Lung (tissue), 12 donors: Measurements from ENCODE around the gene EMX1. TPM values are rescaled to one million over a fixed set of nuclear protein-coding genes. Genes with fewer than 3 reads are reported as not detected.
A peak's percentile ranks its signal among the peaks of the same experiment; 100 is the strongest.

Experiments used
- ATAC-seq: fragments of 200-7000 bp; cut with Tn5 transposase; one replicate; pipeline ENCODE4 v1.9.1; 2020; ENCODE audit warnings: moderate number of reproducible peaks; ENCODE audit not compliant: insufficient read depth, low FRiP score
- DNase-seq, 3 donors: peaks; one replicate each; pipeline ENCODE4 v3.0.0-alpha.2; 2013 to 2017
- H3K27ac ChIP-seq, 2 donors: one replicate each; pipeline ENCODE4 v1.5.1; 2013; ENCODE audit warnings: mild to moderate bottlenecking in 2 of 2, moderate library complexity in 2 of 2, control low read depth in 1 of 2, inconsistent platforms in 1 of 2, low read depth in 1 of 2, low read length in 1 of 2
- H3K27me3 ChIP-seq, 3 donors: one replicate each; pipeline ENCODE4 v1.5.1; 2013; ENCODE audit warnings: low read length in 2 of 3; ENCODE audit not compliant: control insufficient read depth in 3 of 3, insufficient read depth in 3 of 3
- H3K36me3 ChIP-seq, 4 donors: one replicate each; pipeline ENCODE4 v1.5.1; 2013; ENCODE audit warnings: low read length in 4 of 4, mild to moderate bottlenecking in 1 of 4, moderate library complexity in 1 of 4; ENCODE audit not compliant: control insufficient read depth in 4 of 4, insufficient read depth in 4 of 4
- H3K4me1 ChIP-seq, 5 donors: one replicate each; pipeline ENCODE4 v1.5.1; 2013; ENCODE audit warnings: low read length in 5 of 5, mild to moderate bottlenecking in 2 of 5, moderate library complexity in 1 of 5; ENCODE audit not compliant: control insufficient read depth in 5 of 5, insufficient read depth in 5 of 5
- H3K4me3 ChIP-seq: one replicate; pipeline ENCODE4 v1.5.1; 2013; ENCODE audit warnings: mild to moderate bottlenecking, control low read depth, moderate library complexity
- H3K9ac ChIP-seq, 2 donors: one replicate each; pipeline ENCODE4 v1.5.1; 2013; ENCODE audit warnings: low read length in 2 of 2, control low read depth in 1 of 2; ENCODE audit not compliant: insufficient read depth in 1 of 2
- H3K9me3 ChIP-seq, 4 donors: one replicate each; pipeline ENCODE4 v1.5.1; 2013; ENCODE audit warnings: low read length in 3 of 4, mild to moderate bottlenecking in 1 of 4, moderate library complexity in 1 of 4; ENCODE audit not compliant: control insufficient read depth in 4 of 4, insufficient read depth in 3 of 4
- WGBS, 2 donors: extraction: QIAGEN DNeasy Blood & Tissue Kit; methylation state at CpG; one replicate each; pipeline ENCODE4 v1.1.7; 2013; 5-methylcytosine and 5-hydroxymethylcytosine counted together
- polyA plus RNA-seq, 2 donors: library from polyadenylated mRNA; stranded (reverse); fragments of 200-250 nt; gene quantifications; one replicate each; pipeline ENCODE4 v1.2.1, GENCODE V29; 2013
- total RNA-seq, 2 donors: library from RNA; depleted of rRNA in 1 of 2; stranded (reverse); fragments of >200 nt in 1 of 2; gene quantifications; one replicate each; pipeline ENCODE4 v1.2.1, GENCODE V29; 2014 to 2021
- TF ChIP-seq, protein P1 (sequence below): IDR thresholded peaks from 2 replicates; pipeline ENCODE4 v1.5.1; 2012; ENCODE audit warnings: mild to moderate bottlenecking; ENCODE audit errors: control extremely low read depth, extremely low read depth
- donor health status: control.
- donor health status: control.
- donor health status: Bipolar disorder and iron deficiency.
- donor health status: healthy.
- donor health status: DM: yes; HTN: yes; CAD: no.

EMX1 gene
- total and polyA plus RNA-seq, 4 donors, result 0.02 to 0.12 TPM; not detected in 2

DNA sequence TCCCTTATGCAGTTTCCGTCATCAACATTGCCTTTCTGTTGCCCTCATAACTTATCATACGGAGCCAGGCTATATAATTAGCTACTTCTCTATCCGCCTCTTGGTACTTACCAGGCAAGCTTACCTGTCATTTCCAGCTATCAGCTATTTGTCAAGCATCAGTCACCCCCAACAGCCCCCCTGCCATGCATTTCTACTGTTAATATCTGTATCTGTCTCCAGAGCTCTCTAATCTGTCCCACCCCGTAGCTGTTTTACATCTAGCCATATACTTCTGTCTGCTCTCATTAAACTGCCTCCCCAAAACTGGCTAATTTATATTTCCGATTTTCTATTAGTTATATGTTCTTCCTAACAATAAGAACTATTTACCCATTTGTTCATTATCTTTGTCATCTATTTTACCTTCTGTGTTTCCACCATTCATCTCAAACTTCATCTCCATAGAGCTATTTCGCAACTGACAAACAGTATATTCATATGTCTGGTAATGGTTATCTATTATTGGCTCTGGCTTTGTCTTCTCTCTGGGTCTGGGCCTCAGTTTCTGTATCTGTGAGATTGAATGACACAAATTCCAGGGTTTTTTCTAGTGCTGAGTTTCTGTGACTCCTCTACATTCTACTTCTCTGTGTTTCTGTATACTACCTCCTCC is 9.6 kb downstream of the EMX1 start:
- ATAC-seq (no peak), DNase-seq (no peak)
- Histone ChIP-seq H3K27ac (no peak overlapping the region), H3K9me3 (peaks cover 0 to 12% (median 0%) of the 10 kb centered on the region in 4 donors), H3K27me3 (peaks cover 9 to 87% (median 81%) of the 10 kb centered on the region in 3 donors), H3K4me3 (no peak overlapping the region), H3K9ac (no peak overlapping the region), H3K4me1 (peaks cover 0 to 10% (median 0%) of the 10 kb centered on the region in 5 donors), H3K36me3 (no peaks in the 10 kb centered on the region)
- WGBS, 2 donors, result 50 to 55% methylated on average over 6 of the region's 6 CpGs
- TF ChIP-seq, protein P1, sequence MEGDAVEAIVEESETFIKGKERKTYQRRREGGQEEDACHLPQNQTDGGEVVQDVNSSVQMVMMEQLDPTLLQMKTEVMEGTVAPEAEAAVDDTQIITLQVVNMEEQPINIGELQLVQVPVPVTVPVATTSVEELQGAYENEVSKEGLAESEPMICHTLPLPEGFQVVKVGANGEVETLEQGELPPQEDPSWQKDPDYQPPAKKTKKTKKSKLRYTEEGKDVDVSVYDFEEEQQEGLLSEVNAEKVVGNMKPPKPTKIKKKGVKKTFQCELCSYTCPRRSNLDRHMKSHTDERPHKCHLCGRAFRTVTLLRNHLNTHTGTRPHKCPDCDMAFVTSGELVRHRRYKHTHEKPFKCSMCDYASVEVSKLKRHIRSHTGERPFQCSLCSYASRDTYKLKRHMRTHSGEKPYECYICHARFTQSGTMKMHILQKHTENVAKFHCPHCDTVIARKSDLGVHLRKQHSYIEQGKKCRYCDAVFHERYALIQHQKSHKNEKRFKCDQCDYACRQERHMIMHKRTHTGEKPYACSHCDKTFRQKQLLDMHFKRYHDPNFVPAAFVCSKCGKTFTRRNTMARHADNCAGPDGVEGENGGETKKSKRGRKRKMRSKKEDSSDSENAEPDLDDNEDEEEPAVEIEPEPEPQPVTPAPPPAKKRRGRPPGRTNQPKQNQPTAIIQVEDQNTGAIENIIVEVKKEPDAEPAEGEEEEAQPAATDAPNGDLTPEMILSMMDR, result no peak

DNA sequence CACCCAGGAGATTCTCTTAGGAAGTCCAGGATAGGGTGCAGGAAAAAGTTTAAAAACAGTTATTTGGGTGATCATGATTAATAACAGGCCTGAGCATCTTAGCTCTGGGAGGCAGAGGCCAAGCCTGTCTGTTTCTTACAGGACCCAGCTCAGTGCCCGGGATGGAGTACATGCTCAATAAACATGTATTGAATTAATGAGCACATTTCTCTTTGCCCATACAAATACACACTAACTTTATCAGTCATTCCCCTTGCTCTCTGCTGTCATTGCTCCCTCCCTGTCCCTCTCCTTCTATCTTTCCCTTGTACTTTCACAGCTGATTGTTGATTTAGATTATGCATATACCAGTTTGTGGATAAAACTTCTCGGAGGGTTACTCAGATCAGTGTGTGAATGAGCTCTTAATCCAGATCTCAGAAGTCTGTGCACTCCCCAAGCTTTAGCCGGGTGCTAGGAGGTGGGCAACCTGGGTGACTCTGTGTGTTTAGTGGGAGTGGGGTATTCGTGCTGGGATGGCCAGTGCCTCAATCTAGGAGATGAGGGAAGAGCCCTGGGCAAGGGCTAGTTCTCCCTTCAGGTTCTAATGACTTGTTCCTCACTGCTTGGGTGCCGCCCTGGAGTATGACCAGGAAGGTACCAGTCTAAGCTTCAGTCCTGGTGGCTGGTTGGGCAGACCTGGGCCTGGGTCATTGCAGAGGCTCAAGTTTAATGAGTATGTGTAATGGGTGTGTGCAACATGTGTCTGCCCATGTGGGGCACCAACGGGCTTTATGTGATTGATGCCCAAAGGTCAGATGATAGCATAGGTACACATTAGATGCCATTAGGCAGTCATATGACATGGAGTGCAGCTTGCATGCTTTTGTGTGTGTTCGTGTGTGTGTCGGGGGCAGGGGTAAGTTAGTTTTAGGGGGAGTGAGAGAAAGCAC is 10.6 kb downstream of the EMX1 start:
- Histone ChIP-seq H3K9me3 (peaks cover 0 to 10% (median 0%) of the 10 kb centered on the region in 4 donors), H3K4me1 (peaks cover 0 to 13% (median 0%) of the 10 kb centered on the region in 5 donors), H3K9ac (no peak overlapping the region), H3K36me3 (no peaks in the 10 kb centered on the region), H3K27me3 (peaks cover 8 to 77% (median 72%) of the 10 kb centered on the region in 3 donors), H3K27ac (no peak overlapping the region), H3K4me3 (no peak overlapping the region)
- TF ChIP-seq, protein P1, result no peak
- ATAC-seq (no peak), DNase-seq (peak in 1 of 3 donors; percentile 6)
- WGBS, 2 donors, result 78 to 82% methylated on average over 8 of the region's 8 CpGs

DNA sequence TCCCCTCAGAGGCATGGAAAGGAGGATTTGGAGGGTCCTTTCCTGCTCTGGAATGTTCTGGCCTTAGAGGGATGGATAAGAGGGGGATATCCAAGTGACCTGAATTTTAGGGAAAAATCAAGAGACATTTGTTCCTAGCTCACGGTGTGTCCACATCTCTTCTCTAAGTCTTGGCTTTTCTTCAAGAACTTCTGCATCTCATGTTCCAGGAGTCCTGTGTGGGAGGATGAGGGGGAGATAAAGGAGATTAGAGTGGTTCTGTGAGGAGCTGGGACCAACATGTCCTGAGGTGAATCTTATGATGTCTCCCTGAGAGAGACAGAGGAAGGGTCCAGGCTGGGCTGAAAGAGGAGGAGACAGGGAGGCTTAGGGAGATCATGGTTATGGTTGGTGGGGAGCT is 11.7 kb downstream of the EMX1 start:
- H3K27me3 ChIP-seq, result peaks cover 6 to 66% (median 61%) of the 10 kb centered on the region in 3 donors
- no peak overlapping the region for H3K4me3 ChIP-seq
- TF ChIP-seq, protein P1, result no peak
- WGBS, 2 donors, result 92 to 100% methylated on average over 1 of the region's 1 CpG
- ATAC-seq (no peak), DNase-seq (no peak)
- H3K36me3 ChIP-seq, result no peaks in the 10 kb centered on the region
- peaks cover 0 to 10% (median 0%) of the 10 kb centered on the region in 5 donors for H3K4me1 ChIP-seq
- no peak overlapping the region for H3K9ac ChIP-seq
- H3K27ac ChIP-seq, result no peak overlapping the region
- peaks cover 0 to 2% (median 0%) of the 10 kb centered on the region in 4 donors for H3K9me3 ChIP-seq
